Heart left ventricle (tissue), 13 donors: Measurements from ENCODE around the gene LHB.

Source experiments
- POLR2A ChIP-seq, 2 donors: fragments of 450-650 bp; IDR thresholded peaks; one replicate each; pipeline ENCODE4 v1.6.1; 2017; ENCODE audit warnings: antibody characterized with exemption in 2 of 2, mild to moderate bottlenecking in 2 of 2, moderate library complexity in 2 of 2
- TF ChIP-seq, protein P1 (sequence below), 12 donors: fragments of 200-600 bp; sonication (generic) in 4 of 12; IDR thresholded peaks; one replicate each; pipeline versions ENCODE4 v1.5.0 to v1.8.0; 2018 to 2022; ENCODE audit warnings: antibody characterized with exemption in 12 of 12, mild to moderate bottlenecking in 5 of 12
- donor health status: ischemic (EF 13 %, LVEDD 7.1; RV severe dilation, severe dysfunction).
- donor health status: DM: no; HTN: yes; CAD: no.
- donor health status: DM: no; HTN: no; CAD: no.
- donor health status: ischemic (EF 25% LVEDD 6.9; RV normal size, moderate dysfunction).
- donor health status: ischemic (EF 25% LVEDD 5.7; RV mildly dilated, moderate dysfunction).
- donor health status: ischemic (EF 35%, LVEDD 5.7; RV mildly dilated, moderate dysfunction).
- donor health status: nonischemic (EF 11% LVEDD 7.7; RV severe dilation, severe dysfunction).
- donor health status: DM: yes; HTN: yes; CAD: no.
- donor health status: PGD.
- donor health status: ischemic (EF 29% LVEDD 5.4; RV normal size, mild dysfunction).
- donor health status: nonischemic (EF 23%, LVEDD 6.1; RV moderate dilation, normal function).

DNA sequence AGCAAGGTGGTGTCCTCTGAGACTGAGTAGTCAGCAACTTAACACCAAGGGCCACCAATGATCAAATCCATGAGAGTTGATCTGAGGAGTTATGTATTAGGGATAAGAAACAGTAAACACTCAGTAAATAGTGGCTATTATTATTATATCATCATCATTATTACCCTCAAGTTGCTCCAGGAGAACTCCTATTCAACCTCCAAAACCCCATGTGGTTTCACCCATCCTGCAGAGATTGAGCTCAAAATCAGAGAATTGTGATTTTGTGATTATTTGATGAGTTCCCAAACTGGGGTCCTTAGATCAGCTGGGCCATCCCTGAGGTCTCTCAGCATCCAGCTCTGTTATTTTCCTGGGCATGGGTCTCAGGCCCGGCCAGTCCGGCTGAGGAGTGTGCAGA is 44.1 kb upstream of the LHB start:
- TF ChIP-seq POLR2A (IDR thresholded peaks at IDR 0.05): no peak
- TF ChIP-seq, protein P1, sequence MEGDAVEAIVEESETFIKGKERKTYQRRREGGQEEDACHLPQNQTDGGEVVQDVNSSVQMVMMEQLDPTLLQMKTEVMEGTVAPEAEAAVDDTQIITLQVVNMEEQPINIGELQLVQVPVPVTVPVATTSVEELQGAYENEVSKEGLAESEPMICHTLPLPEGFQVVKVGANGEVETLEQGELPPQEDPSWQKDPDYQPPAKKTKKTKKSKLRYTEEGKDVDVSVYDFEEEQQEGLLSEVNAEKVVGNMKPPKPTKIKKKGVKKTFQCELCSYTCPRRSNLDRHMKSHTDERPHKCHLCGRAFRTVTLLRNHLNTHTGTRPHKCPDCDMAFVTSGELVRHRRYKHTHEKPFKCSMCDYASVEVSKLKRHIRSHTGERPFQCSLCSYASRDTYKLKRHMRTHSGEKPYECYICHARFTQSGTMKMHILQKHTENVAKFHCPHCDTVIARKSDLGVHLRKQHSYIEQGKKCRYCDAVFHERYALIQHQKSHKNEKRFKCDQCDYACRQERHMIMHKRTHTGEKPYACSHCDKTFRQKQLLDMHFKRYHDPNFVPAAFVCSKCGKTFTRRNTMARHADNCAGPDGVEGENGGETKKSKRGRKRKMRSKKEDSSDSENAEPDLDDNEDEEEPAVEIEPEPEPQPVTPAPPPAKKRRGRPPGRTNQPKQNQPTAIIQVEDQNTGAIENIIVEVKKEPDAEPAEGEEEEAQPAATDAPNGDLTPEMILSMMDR (IDR thresholded peaks at IDR 0.05): no peak
